PFSK-1 (cell line): ENCODE measurements around the gene FLOT2.

ENCODE experiments used
- FOXP2 ChIP-seq: optimal IDR thresholded peaks from 2 replicates; pipeline ENCODE3; 2011; ENCODE audit warnings: borderline replicate concordance, control low read depth, inconsistent platforms; ENCODE audit not compliant: insufficient read depth; ENCODE audit errors: extremely low read length, extremely low read depth
- POLR2AphosphoS5 ChIP-seq: IDR thresholded peaks from 2 replicates; pipeline ENCODE4 v1.6.1; 2012; ENCODE audit warnings: low read depth, mild to moderate bottlenecking, control low read depth, low read length, moderate library complexity
- SIN3A ChIP-seq: IDR thresholded peaks from 2 replicates; pipeline ENCODE4 v1.6.1; 2012; ENCODE audit warnings: mild to moderate bottlenecking, low read length, moderate library complexity, borderline replicate concordance; ENCODE audit not compliant: insufficient read depth
- TAF1 ChIP-seq: IDR thresholded peaks from 2 replicates; pipeline ENCODE4 v1.6.1; 2012; ENCODE audit warnings: low read length, control low read depth, borderline replicate concordance; ENCODE audit not compliant: insufficient read depth
- TF ChIP-seq, protein P1 (sequence below), 2 experiments: IDR thresholded peaks; 2 replicates each; pipeline versions ENCODE4 v1.6.1 to v1.8.0; 2011 to 2012; ENCODE audit warnings: low read depth in 2 of 2, low read length in 2 of 2, control low read depth in 1 of 2, inconsistent platforms in 1 of 2, mild to moderate bottlenecking in 1 of 2, moderate library complexity in 1 of 2; ENCODE audit not compliant: insufficient read depth in 1 of 2

The FLOT2 gene

DNA sequence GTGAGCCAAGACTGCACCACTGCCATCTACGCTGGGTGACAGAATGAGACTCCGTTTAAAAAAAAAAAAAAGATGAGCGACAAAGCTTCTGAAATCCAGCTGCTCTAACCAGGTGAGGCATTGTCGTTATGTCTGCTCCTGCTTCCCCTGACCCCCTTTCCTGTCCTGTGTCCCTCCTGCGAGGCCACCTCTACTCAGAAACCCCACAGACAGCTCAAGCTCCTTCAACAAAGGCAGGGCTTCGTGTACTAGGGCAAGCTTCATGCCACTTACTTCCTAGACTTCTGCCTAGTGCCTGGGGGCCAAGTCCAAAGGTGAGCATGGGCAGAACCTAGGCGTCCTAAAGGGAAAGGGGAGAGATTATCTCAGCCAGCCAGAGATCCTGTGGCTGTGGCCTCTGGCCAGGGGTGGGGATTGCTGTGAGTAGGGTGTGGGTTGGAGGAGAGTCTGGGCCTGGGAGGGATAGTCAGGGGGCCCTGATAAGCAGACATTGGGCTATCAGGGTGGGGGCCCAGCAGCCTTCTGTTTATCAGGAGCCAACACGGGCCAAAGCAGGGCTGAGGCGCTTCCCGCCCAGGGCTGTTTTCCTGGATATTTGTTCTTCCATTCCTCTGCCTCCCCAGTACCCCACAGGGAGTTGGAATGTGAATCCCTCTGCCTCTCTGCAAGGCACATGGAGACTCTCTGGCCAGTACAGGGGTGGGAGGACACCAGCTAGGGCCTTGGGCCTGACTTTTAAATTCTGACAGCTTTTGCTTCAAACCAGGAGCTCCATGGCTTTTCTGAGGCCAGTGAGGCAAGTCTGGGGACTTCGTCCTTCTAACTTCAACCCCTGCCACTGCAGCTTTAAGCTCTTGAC, 32.3 kb downstream of the FLOT2 start:
- TF ChIP-seq TAF1, result no peak
- TF ChIP-seq, protein P1, sequence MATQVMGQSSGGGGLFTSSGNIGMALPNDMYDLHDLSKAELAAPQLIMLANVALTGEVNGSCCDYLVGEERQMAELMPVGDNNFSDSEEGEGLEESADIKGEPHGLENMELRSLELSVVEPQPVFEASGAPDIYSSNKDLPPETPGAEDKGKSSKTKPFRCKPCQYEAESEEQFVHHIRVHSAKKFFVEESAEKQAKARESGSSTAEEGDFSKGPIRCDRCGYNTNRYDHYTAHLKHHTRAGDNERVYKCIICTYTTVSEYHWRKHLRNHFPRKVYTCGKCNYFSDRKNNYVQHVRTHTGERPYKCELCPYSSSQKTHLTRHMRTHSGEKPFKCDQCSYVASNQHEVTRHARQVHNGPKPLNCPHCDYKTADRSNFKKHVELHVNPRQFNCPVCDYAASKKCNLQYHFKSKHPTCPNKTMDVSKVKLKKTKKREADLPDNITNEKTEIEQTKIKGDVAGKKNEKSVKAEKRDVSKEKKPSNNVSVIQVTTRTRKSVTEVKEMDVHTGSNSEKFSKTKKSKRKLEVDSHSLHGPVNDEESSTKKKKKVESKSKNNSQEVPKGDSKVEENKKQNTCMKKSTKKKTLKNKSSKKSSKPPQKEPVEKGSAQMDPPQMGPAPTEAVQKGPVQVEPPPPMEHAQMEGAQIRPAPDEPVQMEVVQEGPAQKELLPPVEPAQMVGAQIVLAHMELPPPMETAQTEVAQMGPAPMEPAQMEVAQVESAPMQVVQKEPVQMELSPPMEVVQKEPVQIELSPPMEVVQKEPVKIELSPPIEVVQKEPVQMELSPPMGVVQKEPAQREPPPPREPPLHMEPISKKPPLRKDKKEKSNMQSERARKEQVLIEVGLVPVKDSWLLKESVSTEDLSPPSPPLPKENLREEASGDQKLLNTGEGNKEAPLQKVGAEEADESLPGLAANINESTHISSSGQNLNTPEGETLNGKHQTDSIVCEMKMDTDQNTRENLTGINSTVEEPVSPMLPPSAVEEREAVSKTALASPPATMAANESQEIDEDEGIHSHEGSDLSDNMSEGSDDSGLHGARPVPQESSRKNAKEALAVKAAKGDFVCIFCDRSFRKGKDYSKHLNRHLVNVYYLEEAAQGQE (IDR thresholded peaks at IDR 0.05; ENCODE audit: insufficient read depth in 1 of 2, low read depth in 2 of 2, low read length in 2 of 2), result no peak
- no peak for TF ChIP-seq POLR2AphosphoS5
- TF ChIP-seq SIN3A, result no peak
- no peak for TF ChIP-seq FOXP2

DNA sequence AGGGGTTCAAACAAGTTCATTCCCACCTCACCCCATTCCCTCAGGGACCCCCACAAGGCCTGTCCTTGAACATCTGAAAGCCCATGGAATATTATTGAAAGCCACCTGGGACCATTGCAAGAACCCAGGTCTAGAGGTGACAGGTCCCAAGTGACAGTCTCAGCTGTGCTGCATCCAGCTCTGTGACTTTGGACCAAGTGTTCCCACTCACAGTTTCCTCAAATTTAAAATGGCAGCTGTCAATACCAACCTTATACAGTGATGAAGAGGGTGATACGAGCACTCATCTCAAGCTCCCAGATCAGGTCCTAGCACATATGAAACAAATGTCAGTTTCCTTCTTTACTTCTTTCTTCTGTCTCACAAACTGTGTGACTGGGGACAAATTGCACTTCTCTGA, 33.6 kb downstream of the FLOT2 start:
- no peak for TF ChIP-seq POLR2AphosphoS5
- TF ChIP-seq SIN3A, result no peak
- TF ChIP-seq, protein P1 (IDR thresholded peaks at IDR 0.05; ENCODE audit: insufficient read depth in 1 of 2, low read depth in 2 of 2, low read length in 2 of 2), result no peak
- TF ChIP-seq TAF1, result no peak
- TF ChIP-seq FOXP2, result no peak

DNA sequence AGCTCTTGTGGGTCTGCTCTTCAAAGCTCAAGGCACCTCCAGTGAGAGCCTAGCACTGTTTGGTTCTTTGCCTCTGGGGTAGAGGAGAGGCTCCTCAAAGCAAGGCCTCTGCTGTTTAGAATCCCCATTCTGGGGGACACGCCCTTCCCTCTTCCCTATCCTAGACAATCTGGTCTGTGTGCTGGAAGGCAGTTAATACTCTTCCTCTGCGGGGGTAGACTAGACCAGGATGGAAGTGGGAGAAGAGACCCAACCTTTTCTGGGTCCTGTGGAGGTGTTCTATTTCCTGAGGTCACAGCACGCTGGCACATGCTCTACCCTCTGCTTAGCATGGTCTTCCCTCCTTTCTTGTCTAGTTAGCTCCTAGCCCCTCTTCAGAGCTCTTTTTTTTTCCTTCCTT, 35.0 kb downstream of the FLOT2 start:
- TF ChIP-seq POLR2AphosphoS5, result no peak
- TF ChIP-seq, protein P1 (IDR thresholded peaks at IDR 0.05; ENCODE audit: insufficient read depth in 1 of 2, low read depth in 2 of 2, low read length in 2 of 2), result no peak

DNA sequence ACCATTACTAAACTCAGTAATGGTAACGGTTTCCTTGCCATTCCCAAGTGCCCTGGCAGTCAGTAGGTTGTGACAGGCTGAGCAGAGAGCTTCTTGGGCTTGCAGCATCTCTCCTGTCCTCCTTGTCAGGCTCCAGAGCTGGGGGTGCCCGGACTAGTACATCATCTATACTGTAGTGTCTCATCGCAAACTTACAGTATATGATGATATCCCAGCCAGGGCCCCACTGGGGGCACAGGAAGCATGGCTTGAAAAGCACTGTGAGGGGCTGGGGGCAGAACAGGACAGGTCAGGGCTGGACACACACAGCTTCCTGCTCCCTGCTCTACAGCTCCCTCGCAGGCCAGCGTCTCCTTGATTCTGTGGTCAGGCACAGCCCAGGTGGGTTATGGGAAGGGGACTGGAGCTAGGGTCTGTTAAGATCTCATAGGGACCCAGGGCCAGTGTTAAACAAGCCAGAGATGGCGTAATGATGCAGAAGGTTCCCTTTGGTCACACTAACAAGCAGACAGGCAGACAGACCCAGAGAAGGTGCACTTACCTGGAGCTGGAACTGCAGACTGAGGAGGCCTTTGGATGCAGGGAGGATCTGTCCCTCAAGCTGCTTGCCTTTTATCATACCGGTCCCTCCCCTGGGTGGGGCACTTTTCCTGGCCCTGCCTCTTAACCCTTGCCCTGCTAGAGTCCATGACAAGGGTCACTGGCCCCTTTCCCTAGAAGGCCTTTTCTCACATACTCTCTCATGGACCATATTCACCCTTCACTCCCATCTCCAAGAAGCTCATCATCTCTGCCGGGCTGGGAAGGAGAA, 35.9 kb downstream of the FLOT2 start:
- no peak for TF ChIP-seq SIN3A
- TF ChIP-seq, protein P1 (IDR thresholded peaks at IDR 0.05; ENCODE audit: insufficient read depth in 1 of 2, low read depth in 2 of 2, low read length in 2 of 2), result no peak
- TF ChIP-seq FOXP2, result no peak
- no peak for TF ChIP-seq TAF1
- no peak; the same call in 1 of the 2 replicates for TF ChIP-seq POLR2AphosphoS5
